Measurements from ENCODE around the gene ME1.
"Not testable (repeated sequence)": the region's sequence is repeated elsewhere in the genome, so short reads cannot be mapped to it uniquely, and the experiment has no call there.

ME1 gene

GRCh38 chr6:83252719-83253118 lies 178.1 kb downstream of the ME1 start:
- no peak for DNase-seq

- DNase-seq = no peak
Observed at GRCh38 chr6:83250235-83250634, 180.6 kb downstream of the ME1 start.

- no peak for DNase-seq
Observed at GRCh38 chr6:83247471-83247870, 183.4 kb downstream of the ME1 start.

DNA sequence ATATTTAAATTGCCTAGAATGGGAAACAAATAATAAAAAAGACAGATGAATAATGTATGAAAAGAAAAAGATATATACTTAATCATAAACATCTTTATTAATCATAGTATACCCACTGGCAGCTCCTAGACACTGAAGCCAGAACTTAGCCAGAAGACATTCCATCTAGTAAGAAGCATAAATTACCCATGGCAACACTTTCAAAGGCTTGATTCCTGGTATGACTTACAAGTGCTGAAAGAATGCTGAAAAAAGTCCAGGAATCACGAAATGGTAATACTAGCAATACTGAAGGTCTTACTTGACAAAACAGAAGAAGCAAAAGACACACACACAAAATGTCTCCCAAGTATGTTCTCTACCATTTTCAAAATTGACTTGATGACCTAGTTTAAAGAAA lies 199.7 kb downstream of the ME1 start:
- DNase-seq = no peak

DNA sequence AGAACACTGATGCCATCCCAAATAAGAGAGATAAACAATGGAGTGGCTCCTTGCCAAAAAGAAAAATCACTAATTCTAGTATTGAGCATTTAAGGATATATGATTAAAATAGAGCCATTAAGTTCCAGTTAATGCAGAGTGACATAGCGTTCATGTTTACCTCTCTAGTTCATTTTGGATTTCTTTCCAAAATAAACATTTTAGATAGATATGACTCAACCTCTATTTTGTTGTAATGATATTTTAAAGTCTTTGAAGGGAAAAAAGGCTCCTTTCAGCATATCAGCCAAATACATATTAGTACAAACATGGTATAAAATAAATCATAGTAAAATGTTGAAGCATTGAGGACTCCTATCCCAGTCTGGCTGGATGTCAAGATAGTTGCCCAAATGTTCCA lies 204.3 kb downstream of the ME1 start:
- DNase-seq = no peak

DNA sequence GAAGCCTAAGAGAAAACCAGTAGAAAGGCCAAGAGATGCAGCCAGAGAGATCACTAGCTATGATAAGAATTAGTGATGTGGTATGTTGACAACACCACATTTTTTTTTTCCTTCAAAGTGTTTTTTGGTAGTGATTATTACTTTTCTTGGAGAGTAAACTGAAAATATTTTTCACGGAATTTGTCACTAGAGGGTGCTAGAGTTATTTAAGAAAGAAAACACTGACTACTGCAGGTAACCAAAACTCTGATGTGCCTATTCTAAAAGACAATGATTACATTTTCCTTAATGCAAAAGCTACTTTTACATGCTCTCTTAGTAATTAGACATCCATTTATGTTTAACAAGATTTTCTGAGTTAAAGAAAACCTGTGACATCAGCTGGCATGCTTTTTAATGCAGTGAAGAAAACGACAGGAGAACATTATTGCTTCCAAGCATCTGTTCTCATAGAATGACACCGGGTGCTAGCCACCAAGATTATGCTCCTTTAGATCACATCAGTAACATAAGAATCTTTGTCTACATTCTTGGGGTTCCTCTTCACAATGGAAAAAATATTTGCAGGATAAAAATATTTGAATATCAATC lies 208.9 kb downstream of the ME1 start:
- DNase-seq = peak in 1 of 2 experiments; percentile 4

GRCh38 chr6:83221276-83221675 lies 209.6 kb downstream of the ME1 start:
- DNase-seq = no peak

- no peak for DNase-seq
Observed at GRCh38 chr6:83220121-83220520, 210.7 kb downstream of the ME1 start.

- no peak for DNase-seq
Observed at GRCh38 chr6:83218646-83219045, 212.2 kb downstream of the ME1 start.

DNA sequence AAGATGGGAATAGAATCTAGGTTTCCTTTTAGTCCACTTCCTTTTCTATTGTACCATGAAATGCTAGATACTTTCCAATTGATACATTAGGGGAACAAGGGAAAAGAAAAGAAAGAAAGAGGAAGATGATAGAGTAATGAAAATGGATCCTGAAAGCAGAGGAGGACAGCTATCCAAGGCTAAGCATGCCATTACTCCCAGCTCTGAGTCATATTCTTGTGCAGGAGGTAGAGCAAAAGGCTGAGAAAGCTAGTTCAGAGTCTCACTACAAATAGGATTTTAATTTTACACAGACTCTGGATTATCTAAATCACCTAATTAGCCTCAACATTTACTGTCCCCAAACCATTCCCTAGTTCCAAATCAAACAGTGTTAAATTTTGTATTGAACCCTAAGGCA lies 214.0 kb downstream of the ME1 start:
- no peak for DNase-seq

GRCh38 chr6:83215131-83216047 lies 215.5 kb downstream of the ME1 start:
- DNase-seq = peak; percentile 49 to 62

DNA sequence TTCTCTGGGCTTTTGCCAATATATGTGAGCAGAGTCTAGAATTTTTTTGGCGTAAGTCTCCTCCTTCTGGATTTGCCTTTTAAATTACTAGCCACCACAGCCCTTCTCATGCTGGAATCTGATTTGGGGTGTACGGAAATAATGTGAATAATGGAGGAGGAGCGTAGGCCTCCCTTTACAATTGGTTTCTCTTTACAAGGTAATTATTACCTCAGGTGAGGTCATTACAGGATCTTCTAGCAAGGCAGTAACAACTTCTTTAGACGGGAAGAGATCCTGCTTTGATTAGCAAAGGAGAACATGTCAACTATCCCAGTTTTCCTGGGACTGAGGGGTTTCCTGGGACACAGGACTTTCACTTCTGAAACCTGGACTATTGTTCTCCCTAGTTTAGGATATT lies 228.8 kb downstream of the ME1 start:
- no peak for DNase-seq

DNA sequence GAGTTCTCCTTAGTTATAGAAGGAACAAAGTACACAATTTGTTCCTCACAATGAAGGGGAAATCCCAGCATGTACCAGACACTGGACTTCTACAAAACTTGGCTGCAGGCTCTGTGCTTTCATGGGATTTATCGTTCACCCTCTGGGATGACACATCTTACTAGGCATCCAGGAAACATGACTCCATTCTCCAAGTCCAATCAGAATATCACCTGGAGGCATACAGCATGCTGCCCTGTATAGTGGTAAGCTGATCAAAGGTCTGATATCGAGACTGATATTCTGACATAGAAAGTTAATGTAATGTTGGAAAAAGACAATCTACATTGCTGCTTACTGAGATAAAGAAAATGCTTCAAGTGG lies 231.0 kb downstream of the ME1 start:
- no peak for DNase-seq

DNA sequence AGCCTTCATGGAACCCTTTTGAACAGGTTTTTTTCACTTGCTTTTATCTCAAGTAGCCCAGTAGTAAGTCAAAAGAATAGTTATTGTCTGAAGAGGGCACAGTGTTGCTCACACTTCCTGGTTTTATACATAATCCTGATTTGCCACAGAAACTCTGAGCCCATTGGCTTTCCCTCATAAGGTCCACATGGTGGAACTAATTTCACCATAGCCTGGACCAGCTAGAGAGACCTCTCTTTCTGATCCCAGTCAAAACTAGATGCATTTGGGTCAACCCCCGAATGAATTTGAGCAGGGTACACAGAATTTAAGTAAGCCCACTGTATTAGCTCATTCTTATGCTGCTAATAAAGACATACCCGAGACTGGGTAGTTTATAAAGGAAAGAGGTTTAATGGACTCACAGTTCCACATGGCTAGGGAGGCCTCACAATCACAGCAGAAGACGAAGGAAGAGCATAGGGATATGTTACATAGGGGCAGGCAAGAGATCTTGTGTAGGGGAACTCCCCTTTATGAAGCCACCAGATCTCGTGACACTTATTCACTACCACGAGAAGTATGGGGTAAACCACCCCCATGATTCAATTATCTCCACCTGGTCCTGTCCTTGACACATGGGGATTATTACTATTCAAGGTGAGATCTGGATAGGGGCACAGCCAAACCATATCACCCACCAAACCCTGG lies 231.5 kb downstream of the ME1 start:
- DNase-seq = no peak

DNA sequence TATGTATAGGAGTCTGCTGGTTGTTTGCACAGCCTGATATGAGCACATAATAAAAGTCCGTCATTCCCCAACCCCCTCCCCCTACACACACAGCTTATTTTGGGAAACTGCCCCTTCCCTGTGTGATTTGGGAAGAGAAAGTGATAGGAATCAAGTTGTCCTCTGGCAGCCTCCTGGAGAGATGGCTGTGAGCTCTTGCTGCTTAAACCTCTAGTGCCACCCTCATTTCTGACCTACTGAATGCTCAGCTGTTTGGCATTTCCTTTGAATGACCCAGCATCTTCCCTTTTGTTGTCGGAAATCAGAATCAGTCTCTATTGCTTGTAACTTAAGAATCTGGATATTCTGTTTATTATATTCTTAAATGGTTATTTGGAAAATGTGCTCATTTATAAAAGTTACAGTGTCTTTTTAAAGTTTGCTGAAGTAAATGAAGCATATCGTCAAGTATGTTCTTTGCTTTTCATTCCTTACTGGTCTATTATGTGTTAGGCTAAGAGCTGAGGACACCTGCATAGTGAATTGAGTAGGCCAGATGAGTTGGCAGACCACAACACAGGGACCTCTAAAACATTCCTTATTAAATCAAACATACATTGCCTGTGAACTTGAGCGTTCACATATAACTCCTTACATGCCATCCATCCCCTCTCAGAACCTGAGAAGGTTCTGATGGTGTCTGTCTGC lies 232.2 kb downstream of the ME1 start:
- no peak for DNase-seq

GRCh38 chr6:83193747-83194566 lies 236.9 kb downstream of the ME1 start:
- peak in 1 of 2 experiments; percentile 2 for DNase-seq

GRCh38 chr6:83192871-83193746 lies 237.7 kb downstream of the ME1 start, which contains the start of the genes PGM3 and RWDD2A:
Gene PGM3, minus strand, starts transcription at chr6:83193265. Its CDS starts 2,253 bp downstream, at chr6:83191012.
Gene RWDD2A, plus strand, starts transcription at chr6:83193357. Its CDS starts 1,095 bp downstream, at chr6:83194452.
- peak; percentile 47 to 78 for DNase-seq

DNA sequence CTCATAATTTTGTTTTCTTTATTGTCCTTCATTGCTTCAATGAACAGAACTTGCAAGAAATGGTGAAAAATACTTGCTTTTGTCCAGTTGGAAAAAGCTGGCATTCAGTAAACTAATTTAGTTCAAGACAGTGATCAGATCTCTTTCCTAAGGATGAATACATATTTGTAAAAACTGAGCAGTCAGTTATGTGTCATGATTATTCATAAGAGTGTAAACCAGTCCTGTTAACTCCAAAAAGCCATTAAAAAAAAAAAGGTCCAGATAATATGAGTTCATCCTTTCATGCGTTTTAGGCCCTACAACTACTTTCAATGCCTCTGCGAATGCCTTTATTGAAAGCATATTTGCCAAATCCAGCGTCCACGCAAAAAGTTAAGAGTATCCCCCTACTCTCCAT lies 238.4 kb downstream of the ME1 start:
- no peak for DNase-seq

- not testable (repeated sequence) for DNase-seq
Observed at GRCh38 chr6:83191974-83192373, 238.9 kb downstream of the ME1 start.

- no peak for DNase-seq
Observed at GRCh38 chr6:83190626-83191025, 240.2 kb downstream of the ME1 start.

DNA sequence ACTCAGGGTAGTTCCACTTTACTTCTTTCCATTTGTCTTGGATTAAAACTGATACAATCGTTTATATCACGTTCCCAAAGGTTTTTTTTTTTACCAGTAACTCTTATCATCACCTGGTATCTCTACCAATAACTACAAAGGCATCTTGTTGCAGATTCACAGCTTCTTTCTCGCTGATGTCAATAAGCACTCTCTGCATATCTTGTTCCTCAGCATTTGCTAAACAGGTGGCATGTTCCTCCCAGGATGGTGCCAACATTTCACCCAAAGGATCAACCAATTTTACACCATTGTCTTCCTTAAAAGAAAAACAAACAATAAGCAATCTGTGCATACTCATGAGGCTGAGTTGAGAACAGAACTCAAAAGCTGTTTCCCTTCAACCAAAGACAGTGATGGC lies 242.3 kb downstream of the ME1 start:
- no peak for DNase-seq

Measured in NCI-H1930 (cell line).